Measurements from ENCODE around the gene PTPRO.

Gene PTPRO

GRCh38 chr12:15322164-15323061 is at the start of gene PTPRO:
TSS of gene PTPRO (plus strand) at chr12:15322508.
- no peak for DNase-seq

DNA sequence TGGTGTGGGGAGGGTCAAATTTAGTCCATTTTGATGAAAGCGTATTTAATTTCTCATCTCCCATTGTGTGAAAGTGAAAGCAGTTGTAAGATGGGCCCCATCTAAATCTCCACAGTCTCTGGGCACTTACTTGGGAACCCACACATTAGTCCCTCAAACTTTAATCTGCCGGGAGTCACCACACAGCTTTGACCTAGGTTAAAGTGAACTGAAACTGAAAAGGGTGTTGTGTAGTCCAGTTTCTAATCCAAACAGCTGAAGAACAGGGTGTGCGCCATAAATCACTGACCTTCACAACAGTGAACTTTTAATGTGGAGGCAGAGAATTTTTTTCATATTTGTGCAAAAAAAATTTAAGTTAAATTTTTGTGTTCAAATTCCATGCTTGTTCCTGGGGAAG is 48.4 kb upstream of the PTPRO start:
- no peak for DNase-seq

DNA sequence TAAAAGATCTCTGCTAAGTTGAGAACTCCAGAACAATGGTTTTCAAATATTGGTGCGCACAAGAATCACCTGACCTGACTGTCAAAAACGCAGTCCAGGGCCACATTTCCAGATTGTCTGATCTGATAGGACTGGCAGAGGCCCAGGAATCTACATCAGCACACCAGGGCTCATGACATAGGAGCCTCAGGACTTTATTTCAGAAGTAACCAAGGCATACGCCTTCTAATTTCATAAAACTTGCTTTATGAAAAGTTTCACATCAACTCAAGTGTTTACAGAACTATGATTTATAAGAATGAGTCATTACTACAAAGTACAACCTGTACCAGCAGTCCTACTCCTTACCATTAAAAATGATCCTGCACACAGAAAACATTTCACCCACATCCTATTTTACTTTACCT is 47.7 kb upstream of the PTPRO start:
- no peak for DNase-seq

GRCh38 chr12:15276088-15276698 is 46.1 kb upstream of the PTPRO start:
- no peak for DNase-seq

GRCh38 chr12:15278816-15279658 is 43.3 kb upstream of the PTPRO start:
- DNase-seq: no peak

GRCh38 chr12:15280930-15281329 is 41.4 kb upstream of the PTPRO start:
- DNase-seq: no peak

- DNase-seq: no peak
Observed at GRCh38 chr12:15289192-15289591, 33.1 kb upstream of the PTPRO start.

- DNase-seq: no peak
Observed at GRCh38 chr12:15293731-15294130, 28.6 kb upstream of the PTPRO start.

DNA sequence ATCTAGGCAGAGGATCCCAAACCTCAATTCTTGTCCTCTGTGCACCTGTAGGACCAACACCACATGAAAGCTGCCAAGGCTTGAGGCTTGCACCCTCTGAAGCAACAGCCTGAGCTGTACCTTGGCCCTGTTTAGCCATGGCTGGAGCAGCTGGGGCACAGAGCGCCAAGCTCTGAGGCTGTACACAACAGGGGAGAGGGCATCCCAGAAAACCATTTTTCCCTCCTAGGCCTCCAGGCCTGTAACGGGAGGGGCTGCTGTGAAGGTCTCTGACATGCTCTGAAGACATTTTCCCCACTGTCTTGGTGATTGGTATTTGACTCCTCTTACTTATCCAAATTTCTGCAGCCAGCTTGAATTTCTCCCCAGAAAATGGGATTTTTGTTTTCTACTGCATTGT is 22.4 kb upstream of the PTPRO start:
- no peak for DNase-seq

DNA sequence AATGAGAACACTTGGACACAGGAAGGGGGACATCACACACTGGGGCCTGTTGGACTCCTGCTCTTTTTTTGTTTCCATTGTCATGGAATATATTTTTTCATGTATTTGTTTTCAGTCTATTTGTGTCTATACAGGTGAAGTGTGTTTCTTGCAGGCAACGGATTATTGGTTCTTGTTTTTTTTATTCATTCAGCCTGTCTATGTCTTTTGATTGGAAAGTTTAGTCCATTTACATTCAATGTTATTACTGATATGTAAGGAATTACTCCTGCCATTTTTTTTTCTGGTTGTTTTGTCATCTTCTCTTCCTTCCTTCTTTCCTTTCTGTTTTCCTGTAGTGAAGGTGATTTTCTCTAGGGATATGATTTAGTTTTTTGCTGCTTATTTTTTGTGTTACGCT is 18.0 kb upstream of the PTPRO start:
- no peak for DNase-seq

GRCh38 chr12:15306605-15307004 is 15.7 kb upstream of the PTPRO start:
- DNase-seq: no peak

DNA sequence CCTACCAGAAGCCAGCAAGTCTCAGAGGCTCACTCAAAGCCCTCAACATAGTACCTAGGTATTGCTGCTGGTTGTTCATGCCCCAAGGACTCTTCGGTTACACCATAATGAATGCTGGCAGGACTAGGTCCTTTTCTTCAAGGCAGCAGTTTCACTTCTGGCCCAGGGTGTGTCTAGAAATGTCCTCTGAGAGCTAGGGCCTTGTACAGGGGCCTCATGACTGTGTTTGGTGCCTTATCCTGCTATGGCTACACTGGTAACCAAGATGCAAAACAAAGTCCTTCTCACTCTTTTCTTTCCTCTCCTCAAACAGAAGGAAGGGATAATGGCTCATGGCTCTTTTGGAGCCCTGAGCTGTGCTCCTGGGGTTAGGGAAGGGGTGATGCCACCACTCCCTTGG is 15.2 kb upstream of the PTPRO start:
- no peak for DNase-seq

- no peak for DNase-seq
Observed at GRCh38 chr12:15318841-15319240, 3.5 kb upstream of the PTPRO start.

DNA sequence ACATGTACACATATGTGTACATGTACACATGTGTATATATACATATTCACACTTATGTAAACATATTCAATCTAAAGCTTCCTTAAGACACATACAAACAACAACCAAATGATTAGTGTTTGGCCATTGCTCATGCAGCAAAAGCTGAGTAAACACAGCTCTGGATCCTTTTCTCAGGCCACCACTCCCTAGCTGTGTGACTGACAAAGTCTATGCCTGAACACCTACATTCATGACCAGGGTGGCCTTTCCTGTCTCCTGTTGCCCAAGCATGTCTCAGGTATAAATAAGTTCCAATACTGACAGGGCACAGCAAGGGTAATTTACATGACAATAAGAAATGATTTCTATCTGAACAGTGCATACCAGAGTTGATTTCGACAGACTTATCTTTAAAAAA is 1.4 kb upstream of the PTPRO start:
- no peak for DNase-seq

DNA sequence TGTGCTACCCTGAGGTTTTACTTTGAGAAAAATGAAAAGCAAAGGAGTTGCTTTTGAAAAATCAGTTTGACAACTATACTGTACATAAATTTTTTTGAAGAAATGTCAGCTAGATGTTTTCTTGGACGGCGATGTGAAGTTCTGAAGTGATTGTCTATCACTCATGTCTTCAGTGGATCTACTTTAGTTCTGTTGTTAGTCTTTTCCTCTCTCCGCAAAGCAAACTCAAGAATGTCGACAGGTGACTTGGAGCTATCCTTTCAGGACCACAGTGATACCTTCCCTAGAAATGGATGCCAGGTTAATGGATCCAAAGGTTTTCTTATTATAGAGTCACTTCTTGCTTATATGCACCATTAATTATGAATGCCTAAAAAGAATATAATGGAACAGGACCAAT is 1.2 kb downstream of the PTPRO start:
- DNase-seq: no peak

GRCh38 chr12:15329891-15330290 is 7.6 kb downstream of the PTPRO start:
- no peak for DNase-seq

- DNase-seq: no peak
Observed at GRCh38 chr12:15334225-15334624, 11.9 kb downstream of the PTPRO start.

GRCh38 chr12:15335959-15336358 is 13.7 kb downstream of the PTPRO start:
- no peak for DNase-seq

DNA sequence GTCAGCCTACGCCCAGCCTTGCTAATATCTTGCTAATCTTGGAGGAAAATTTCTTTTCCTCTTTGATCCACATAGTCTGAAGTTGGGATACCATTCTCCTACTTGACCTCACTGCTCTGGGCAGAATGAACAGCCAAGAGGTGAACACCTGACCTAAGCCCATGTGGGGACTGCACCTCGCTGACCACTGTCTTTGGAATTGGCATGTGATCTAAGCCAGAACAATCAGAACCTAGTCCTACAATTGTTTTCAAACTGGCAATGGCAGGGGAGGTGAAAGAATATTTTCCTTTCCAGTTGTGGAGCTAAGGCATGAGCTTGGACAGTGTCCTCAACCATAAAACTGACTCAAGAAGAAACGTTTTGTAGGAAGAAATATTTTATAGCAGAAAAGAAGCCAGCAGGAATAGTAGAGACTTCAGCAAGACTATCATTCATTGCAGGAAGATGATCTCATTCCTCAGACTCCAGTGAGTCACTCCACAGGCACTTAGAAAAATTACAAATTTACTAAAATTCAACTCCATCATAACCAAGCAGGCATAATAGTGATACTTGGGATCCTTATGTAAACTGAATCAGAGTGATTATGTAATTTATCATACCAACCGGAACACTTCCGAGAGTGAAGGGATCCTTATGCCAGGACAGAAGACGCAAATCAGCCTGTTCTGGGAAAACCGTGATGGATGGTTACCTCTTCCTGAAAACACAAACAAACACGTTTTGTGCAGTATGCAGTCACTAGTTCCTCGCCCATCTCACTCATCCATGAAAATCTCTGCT is 14.7 kb downstream of the PTPRO start:
- DNase-seq: no peak

DNA sequence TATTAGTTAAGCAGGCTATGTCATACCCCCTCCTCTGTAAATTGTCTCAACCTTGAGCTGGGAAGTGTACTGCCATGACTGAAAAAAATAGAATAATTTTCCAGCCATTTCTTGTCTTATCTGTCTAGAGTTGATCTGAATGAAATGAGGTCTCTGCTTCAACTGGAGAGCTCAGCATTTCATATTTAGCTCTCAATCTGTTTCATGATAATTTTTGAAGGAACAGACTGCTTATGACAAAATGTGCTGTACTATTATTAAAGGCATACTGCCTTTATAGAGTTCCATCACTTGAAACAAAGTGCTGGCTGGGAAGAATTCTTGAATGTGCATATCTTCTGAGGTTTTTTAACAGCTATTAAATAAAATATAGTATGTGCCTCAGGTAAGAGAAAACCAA is 19.1 kb downstream of the PTPRO start:
- no peak for DNase-seq

DNA sequence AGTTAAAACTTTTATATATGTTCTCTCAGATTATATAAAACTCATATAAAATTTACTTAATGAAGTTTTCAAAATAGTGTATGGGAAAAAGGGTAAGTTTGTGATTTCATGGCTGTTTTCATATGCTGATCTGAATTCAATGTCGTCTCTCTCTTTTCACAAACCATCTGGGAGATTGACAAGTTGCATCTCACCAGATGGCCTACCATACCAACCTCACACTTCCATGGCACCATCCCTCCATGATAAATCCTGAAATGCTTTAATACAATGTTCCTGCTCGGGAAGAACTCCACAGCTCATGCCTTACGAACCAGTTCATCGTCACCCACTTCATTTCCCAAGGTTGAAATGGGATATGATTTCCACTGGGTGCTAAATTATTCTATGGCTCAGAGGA is 22.3 kb downstream of the PTPRO start:
- no peak for DNase-seq

- DNase-seq: no peak
Observed at GRCh38 chr12:15346488-15346887, 24.2 kb downstream of the PTPRO start.

DNA sequence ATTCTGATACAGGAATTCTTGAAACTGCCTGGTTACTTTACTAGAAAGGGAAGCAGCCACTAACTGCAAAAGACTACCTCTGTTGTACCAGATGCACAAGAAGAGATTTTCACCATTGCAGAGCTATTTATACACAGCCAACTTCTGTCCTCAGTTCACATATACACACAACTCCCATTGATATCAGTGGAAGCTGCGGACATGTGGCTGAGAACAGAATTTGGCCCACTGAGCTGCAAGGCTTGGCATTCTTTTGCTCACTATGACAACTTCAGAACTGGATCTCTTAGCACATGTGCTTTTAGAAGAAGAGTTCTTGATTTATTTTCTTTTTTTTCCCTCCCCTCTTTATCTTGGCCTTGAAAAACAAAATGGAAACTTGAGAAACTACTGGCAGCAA is 28.3 kb downstream of the PTPRO start:
- DNase-seq: no peak

All from stimulated activated CD4-positive, alpha-beta T cell treated with anti-CD3 and anti-CD28 coated beads, Interleukin-1b, Interleukin-23, amount 100 ng/mL, for 48 hours (primary cell).